ENCODE results near the gene C10orf90.

C10orf90 gene

GRCh38 chr10:126437635-126438406 lies 232.7 kb downstream of the C10orf90 start:
- no peaks in the 10 kb centered on the region for H3K36me3 ChIP-seq (ENCODE audit: control insufficient read depth, insufficient read depth, low read length)
- H3K4me3 ChIP-seq (replicated peaks; ENCODE audit: low read depth, low read length) = no peak overlapping the region
- no peaks in the 10 kb centered on the region for H3K27me3 ChIP-seq (replicated peaks; ENCODE audit: control insufficient read depth, insufficient read depth, low read length)
- no peak for DNase-seq (ENCODE audit: extremely low read depth, insufficient read length)
- no peak for TF ChIP-seq CTCF (IDR thresholded peaks at IDR 0.05; ENCODE audit: insufficient read depth, low read length, poor library complexity, severe bottlenecking)

GRCh38 chr10:126434235-126434634 lies 236.3 kb downstream of the C10orf90 start:
- no peak for TF ChIP-seq CTCF (IDR thresholded peaks at IDR 0.05; ENCODE audit: insufficient read depth, low read length, poor library complexity, severe bottlenecking)
- Histone ChIP-seq H3K27me3 (replicated peaks; ENCODE audit: control insufficient read depth, insufficient read depth, low read length) (no peaks in the 10 kb centered on the region), H3K36me3 (ENCODE audit: control insufficient read depth, insufficient read depth, low read length) (no peaks in the 10 kb centered on the region), H3K4me3 (replicated peaks; ENCODE audit: low read depth, low read length) (no peak overlapping the region)
- no peak for DNase-seq (ENCODE audit: extremely low read depth, insufficient read length)

GRCh38 chr10:126433351-126433750 lies 237.1 kb downstream of the C10orf90 start:
- no peaks in the 10 kb centered on the region for H3K27me3 ChIP-seq (replicated peaks; ENCODE audit: control insufficient read depth, insufficient read depth, low read length)

GRCh38 chr10:126432507-126432906 lies 238.0 kb downstream of the C10orf90 start:
- Histone ChIP-seq H3K36me3 (ENCODE audit: control insufficient read depth, insufficient read depth, low read length) (no peaks in the 10 kb centered on the region), H3K4me3 (replicated peaks; ENCODE audit: low read depth, low read length) (no peak overlapping the region), H3K27me3 (replicated peaks; ENCODE audit: control insufficient read depth, insufficient read depth, low read length) (no peaks in the 10 kb centered on the region)
- no peak for DNase-seq (ENCODE audit: extremely low read depth, insufficient read length)
- TF ChIP-seq CTCF (IDR thresholded peaks at IDR 0.05; ENCODE audit: insufficient read depth, low read length, poor library complexity, severe bottlenecking) = no peak

More at GRCh38 chr10:126433351-126433750, 237.1 kb downstream of the C10orf90 start:
- no peak for DNase-seq (ENCODE audit: extremely low read depth, insufficient read length)
- H3K36me3 ChIP-seq (ENCODE audit: control insufficient read depth, insufficient read depth, low read length) = no peaks in the 10 kb centered on the region
- no peak for TF ChIP-seq CTCF (IDR thresholded peaks at IDR 0.05; ENCODE audit: insufficient read depth, low read length, poor library complexity, severe bottlenecking)
- H3K4me3 ChIP-seq (replicated peaks; ENCODE audit: low read depth, low read length) = no peak overlapping the region

- H3K27me3 ChIP-seq (replicated peaks; ENCODE audit: control insufficient read depth, insufficient read depth, low read length) = no peaks in the 10 kb centered on the region
- no peak for TF ChIP-seq CTCF (IDR thresholded peaks at IDR 0.05; ENCODE audit: insufficient read depth, low read length, poor library complexity, severe bottlenecking)
- DNase-seq (ENCODE audit: extremely low read depth, insufficient read length) = no peak
- no peak overlapping the region for H3K4me3 ChIP-seq (replicated peaks; ENCODE audit: low read depth, low read length)
- no peaks in the 10 kb centered on the region for H3K36me3 ChIP-seq (ENCODE audit: control insufficient read depth, insufficient read depth, low read length)
These were observed 238.7 kb downstream of the C10orf90 start for GRCh38 chr10:126431816-126432215.

All from GM06990 (cell line).